ENCODE results near the gene BEND3.

Gene BEND3

DNA sequence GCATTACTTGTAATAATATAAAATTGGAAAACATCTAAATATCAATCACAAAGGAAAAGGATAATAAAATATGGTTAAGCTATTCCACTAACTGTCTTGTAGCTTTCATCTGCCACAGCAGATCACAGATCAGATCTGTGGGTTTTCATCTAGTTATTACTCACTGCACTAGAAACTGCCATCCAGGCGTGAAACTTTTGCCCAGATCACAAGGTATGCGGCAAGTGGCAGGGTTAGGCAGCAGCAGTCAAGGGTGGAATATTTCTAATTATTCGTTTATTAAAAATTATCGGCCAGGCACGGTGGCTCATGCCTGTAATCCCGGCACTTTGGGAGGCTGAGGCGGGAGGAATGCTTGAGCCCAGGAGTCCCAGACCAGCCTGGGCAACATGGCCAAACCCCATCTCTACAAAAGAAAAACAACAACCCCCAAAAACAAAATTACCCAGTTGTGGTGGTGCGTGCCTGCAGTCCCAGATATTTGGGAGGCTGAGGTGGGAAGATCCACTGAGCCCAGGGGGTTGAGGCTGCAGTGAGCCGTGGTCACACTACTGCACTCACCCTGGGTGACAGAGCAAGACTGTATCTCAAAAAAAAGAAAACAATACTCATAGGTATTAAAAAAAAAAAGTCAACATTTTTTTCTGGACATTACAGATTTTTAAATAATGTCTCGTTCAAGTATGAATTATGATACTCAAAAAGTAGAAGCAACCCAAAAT lies 32.1 kb downstream of the BEND3 start:
- no peak for DNase-seq (ENCODE audit: low read depth)

- no peak for DNase-seq (ENCODE audit: low read depth)
Measured at GRCh38 chr6:107082045-107082444, 33.3 kb downstream of the BEND3 start.

GRCh38 chr6:107080036-107080435 lies 35.3 kb downstream of the BEND3 start:
- no peak for DNase-seq (ENCODE audit: low read depth)

DNA sequence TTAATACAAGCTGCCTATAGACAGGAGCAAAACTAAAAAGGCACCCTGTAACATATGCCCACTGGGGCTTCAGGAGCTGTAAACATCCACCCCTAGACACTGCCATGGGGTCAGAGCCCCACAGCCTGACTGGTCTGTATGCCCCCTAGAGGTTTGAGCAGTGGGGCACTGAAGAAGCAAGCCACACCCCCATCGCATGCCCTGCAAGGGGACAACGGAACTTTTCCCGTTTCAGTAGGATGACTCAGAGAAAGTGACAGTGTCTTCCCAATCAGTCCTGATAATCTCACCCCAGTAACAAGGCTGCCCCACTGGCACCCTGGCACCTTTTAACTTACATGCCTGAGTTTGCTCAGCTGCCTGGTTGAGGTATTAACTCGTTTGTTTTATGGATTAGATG lies 35.9 kb downstream of the BEND3 start:
- DNase-seq (ENCODE audit: low read depth) = no peak

DNA sequence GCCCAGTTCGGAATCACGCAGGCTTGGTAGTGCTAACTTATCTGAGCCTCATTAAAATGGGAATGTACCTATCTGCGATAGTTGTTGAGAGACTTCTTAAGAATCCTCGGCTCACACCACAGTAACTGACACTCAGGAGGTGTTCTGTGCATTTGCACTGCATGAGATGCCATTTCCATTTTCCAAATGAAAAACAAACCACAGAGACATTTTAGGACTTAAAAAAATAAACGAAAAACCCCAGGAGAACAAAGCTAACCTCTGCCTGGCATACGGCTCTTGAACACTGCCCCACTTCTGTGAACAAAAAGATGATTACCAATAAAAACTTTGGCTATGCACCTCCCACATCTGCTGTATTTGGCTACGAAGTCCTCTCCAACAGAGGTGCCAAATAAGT lies 37.6 kb downstream of the BEND3 start:
- no peak for DNase-seq (ENCODE audit: low read depth)

GRCh38 chr6:107075951-107076381 lies 39.3 kb downstream of the BEND3 start:
- no peak for DNase-seq (ENCODE audit: low read depth)

- no peak for DNase-seq (ENCODE audit: low read depth)
Measured at GRCh38 chr6:107070686-107071085, 44.6 kb downstream of the BEND3 start.

DNA sequence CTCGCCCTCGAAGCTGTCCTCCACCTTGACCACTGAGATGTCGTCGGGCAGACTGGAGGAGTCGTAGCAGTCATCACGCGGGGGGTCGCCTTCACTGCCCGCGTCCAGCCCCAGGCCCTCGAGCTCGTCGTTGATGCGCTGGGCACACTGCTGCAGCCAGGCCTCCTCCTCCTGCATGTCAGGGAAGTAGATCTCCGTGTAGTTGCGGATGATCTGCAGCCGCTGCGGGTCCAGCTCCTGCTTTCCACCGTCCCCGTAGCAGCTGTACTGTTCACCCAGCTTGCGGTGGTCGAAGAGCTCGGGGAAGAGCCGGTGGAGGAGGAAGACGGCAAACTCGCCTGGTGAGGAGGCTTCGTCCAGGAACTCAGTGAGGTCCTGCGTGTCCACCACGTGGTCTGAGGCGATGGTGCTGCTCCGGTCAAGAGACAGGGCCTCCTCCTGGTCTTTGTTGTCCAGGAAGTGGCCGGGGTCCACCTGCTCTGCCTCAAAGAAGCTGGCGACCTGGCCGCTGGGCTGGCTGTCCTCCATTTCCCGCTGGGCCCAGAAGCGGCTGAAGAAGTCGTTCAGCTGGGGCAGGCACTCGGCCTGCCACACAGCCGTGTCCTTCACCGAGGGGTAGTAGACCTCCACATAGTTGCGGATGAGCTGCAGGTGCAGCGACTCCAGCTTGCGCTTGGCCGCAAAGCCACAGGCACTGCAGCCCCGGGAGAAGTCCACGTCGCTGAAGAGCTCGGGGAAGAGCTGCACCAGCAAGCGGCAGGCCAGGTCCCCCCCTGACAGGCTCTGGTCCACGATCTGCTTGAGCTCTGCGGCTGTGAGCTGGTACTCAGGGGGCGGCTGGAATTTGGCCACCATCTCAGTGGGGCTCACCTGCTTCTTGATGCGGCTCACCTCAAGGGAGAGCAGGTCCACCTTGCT lies 45.4 kb downstream of the BEND3 start:
- DNase-seq (ENCODE audit: low read depth) = no peak

- no peak for DNase-seq (ENCODE audit: low read depth)
Measured at GRCh38 chr6:107068691-107069630, 46.4 kb downstream of the BEND3 start.

- DNase-seq (ENCODE audit: low read depth) = no peak
Measured at GRCh38 chr6:107066697-107067659, 48.3 kb downstream of the BEND3 start.

DNA sequence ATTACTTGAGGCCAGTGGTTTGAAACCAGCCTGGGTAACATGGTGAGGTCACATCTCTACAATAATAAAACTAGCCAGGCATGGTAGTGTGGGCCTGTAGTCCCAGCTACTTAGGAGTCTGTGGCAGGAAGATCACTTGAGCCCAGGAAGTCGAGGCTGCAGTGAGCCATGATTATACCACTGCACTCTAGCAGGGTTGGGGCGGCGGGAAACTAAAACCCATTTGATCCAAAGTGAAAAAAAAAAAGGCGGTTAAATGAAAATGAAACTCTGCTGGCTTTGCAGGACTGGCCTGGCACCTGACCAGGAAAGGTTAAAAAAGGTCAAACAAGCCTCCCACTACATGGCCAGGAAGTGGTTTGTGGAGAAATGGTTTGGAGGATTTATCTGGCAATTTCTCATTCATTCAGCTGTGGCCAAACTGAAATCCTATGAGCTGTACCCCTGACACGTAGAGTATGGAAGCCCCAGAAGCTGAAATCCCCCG lies 50.7 kb downstream of the BEND3 start:
- no peak for DNase-seq (ENCODE audit: low read depth)

GRCh38 chr6:107062691-107063090 lies 52.6 kb downstream of the BEND3 start:
- DNase-seq (ENCODE audit: low read depth) = no peak

- no peak for DNase-seq (ENCODE audit: low read depth)
Measured at GRCh38 chr6:107061125-107062020, 53.9 kb downstream of the BEND3 start.

GRCh38 chr6:107060704-107061103 lies 54.6 kb downstream of the BEND3 start:
- no peak for DNase-seq (ENCODE audit: low read depth)

GRCh38 chr6:107059606-107060005 lies 55.7 kb downstream of the BEND3 start:
- DNase-seq (ENCODE audit: low read depth) = no peak

DNA sequence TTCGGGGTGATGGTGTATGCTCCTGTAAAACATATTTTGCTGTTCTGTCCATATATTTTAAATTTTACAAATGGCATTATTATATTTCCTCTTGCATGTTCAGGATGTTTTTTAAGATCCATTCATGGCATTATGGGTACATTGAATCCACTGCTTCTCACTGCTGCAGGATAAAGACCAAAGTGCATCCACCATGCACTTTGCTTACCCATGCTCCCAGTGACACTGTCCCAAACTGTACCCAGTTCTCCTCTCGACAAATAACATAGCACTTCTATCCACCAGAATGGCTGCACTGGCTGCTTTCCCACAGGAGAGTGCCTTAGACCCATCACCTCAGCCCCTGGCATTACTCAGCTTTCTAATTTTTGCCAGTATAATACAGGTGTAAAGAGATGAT lies 57.6 kb downstream of the BEND3 start:
- DNase-seq (ENCODE audit: low read depth) = no peak

DNA sequence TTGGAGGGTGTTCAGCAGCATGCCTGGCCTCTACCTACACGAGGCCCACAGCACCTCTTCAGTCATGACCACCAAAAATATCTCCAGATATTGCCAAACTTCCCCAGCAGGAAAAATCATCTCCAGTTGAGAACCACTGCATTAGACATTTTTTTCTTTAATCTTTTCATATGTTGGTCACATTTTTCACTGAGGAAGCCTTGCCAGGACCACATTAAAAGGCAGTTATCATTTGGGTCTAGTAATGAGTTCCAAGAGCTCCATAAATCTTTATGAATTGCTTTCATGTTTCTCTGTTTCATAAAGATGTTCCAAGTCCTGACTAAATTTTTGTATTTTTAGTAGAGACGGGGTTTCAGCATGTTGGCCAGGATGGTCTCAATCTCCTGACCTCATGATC lies 58.5 kb downstream of the BEND3 start:
- DNase-seq (ENCODE audit: low read depth) = no peak

GRCh38 chr6:107047807-107048206 lies 67.5 kb downstream of the BEND3 start:
- DNase-seq (ENCODE audit: low read depth) = no peak

DNA sequence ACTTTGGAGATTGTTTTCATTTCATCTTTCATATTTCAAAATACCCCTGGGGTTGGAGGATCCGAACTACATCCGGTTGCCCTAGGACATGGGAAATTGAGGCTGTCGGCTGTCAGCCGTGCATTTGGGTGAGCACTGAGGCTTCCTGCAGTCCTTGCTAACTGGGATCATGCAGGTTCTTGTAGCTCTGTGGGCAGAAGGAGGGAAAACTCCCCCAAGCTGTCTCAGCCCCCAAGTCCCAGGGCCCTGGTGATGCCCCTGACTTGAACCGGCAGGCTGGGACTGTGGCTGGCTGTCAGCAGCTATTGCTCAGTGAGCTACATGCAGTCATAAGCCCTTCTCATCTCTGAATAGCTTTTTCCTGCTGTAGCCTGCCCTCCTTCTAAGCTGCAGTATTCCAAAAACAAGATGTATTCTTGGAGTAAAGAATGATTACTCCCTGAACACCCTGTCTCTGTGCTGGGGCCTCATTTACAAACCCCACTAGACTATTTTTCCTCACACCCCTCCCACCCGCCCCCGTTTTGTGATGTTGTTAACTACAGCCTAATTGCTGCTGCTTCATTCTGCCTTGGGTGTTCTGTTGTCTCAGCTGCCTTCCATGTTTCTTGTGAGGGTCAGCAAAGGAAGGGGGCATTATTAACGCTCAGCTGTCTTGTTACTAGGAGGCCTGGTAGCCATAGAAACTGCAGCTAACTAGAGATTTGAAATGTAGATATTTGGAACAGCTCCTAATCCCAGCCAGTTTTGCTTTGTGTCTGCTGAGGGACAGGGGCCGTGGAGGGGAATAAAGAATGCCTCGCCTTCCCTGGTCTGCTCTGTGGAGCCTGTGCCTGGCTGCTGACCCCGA lies 69.3 kb downstream of the BEND3 start:
- DNase-seq (ENCODE audit: low read depth) = no peak

All from stimulated activated CD8-positive, alpha-beta memory T cell treated with anti-CD3 and anti-CD28 coated beads, Interleukin-7, amount 100 ng/mL, for 24 hours (primary cell).